Inferior parietal cortex (tissue), 1 donor: Measurements from ENCODE around the gene TBC1D28.
"Not testable (repeated sequence)": the region's sequence is repeated elsewhere in the genome, so short reads cannot be mapped to it uniquely, and the experiment has no call there.

Source experiments
- DNase-seq: peaks from one replicate; pipeline ENCODE4 v3.0.0-alpha.2; 2016; ENCODE audit errors: extremely low spot score

The TBC1D28 gene

DNA sequence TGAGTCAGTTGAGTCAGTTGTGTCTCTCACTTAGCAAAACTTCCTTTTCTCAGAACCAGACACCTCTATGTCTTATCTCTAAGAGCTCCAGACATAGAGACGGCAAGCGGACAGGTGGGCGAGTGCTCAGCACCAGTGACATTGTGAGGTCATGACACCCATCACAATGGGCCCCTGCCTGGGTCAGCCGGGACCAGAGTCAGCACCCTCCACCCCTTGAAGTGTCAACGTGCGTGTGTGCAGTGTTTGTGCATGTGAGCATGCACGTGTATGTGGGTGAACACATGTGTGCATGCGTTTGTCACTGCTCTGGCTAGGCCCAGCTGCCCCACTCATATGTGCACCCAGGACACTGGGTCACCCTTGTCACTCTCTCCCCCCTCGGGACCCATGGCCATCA lies at the start of gene TBC1D28:
Gene TBC1D28 (minus strand): TSS at position 101 of the 400 bp plus-strand sequence. CDS start 3,039 bp downstream, outside the sequence.
- not testable (repeated sequence) for DNase-seq

DNA sequence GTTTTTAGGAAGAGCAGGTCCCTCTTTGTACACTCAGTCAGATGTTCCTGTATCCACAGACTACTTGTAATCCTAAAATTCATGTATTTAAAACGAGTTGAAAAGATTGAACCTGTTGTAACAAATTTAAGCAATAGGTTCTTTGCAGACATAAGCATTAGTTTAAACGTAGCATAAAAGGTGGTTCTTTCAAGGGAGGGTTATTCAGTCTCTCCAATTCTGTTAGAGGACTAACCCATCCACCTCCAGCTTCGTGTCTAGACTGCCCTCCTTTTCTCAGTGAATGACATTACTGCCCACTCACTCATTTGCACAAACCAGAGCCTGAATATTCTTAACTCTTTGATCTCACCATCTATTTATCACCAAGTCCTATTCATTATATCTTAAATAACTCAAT lies 38.5 kb upstream of the TBC1D28 start:
- peak; percentile 21 for DNase-seq

DNA sequence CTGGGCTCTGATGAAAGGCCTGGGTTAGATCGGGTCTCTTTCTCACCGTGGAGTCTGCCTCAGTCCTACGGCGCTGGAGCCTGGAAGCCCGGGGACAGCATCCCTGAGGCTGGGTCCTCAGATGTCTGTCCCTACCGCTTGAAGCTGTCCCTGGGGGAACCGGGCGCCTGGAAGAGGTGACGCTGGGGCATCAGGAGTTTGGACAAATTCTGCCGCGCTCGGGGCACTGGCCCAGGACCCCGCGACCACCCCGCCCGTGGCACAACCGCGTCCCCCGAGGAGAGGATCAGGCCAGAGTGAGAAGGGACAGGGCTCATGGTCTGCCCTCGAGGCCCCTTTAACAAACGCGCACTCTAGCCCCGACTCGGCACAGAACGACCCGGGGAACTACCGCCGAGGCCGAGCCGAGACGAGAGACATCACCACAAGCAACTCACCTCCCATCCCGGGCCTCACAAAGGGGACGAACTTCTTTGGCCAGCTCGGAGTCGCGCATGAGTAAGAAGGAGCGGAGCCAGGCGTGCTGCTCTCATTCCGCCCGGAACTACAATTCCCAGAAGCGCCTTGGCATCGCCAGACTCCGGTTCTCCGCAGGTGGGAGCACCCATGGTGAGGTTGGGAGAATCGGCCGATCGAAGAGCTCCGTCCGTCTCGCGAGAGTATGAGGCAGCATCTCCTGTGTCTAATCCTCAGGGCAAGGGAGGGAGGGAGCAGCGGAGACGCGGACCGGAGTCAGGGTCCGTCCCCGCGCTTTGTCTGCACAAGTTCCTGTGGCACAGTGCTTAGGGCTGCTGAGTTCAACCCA lies 37.8 kb upstream of the TBC1D28 start, which contains the start of gene FOXO3B:
Gene FOXO3B (minus strand): TSS at position 548 of the 805 bp plus-strand sequence. CDS start 663 bp downstream, outside the sequence.
- peak; percentile 87 for DNase-seq

DNA sequence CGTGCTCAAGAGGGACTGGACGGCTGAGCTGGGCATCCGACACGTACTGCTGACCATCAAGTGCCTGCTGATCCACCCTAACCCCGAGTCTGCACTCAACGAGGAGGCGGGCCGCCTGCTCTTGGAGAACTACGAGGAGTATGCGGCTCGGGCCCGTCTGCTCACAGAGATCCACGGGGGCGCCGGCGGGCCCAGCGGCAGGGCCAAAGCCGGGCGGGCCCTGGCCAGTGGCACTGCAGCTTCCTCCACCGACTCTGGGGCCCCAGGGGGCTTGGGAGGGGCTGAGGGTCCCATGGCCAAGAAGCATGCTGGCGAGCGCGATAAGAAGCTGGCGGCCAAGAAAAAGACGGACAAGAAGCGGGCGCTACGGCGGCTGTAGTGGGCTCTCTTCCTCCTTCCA lies 33.2 kb upstream of the TBC1D28 start:
- not testable (repeated sequence) for DNase-seq

DNA sequence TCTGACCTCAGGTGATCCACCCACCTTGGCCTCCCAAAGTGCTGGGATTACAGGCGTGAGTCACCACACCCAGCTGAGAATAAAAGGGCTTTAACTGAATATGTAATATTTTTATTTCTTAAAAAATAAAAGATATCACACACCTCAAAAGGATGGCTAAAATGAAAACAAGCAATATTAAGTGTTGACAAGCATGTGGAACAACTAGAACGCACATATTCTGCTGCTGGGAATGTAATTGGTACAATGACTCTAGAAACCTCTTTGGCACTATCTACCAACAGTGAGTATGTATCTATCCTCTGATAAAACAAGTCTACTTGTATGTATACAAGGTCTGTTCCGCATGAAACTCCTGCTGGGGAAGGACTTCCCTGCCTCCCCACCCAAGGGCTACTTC lies 32.7 kb upstream of the TBC1D28 start:
- not testable (repeated sequence) for DNase-seq

DNA sequence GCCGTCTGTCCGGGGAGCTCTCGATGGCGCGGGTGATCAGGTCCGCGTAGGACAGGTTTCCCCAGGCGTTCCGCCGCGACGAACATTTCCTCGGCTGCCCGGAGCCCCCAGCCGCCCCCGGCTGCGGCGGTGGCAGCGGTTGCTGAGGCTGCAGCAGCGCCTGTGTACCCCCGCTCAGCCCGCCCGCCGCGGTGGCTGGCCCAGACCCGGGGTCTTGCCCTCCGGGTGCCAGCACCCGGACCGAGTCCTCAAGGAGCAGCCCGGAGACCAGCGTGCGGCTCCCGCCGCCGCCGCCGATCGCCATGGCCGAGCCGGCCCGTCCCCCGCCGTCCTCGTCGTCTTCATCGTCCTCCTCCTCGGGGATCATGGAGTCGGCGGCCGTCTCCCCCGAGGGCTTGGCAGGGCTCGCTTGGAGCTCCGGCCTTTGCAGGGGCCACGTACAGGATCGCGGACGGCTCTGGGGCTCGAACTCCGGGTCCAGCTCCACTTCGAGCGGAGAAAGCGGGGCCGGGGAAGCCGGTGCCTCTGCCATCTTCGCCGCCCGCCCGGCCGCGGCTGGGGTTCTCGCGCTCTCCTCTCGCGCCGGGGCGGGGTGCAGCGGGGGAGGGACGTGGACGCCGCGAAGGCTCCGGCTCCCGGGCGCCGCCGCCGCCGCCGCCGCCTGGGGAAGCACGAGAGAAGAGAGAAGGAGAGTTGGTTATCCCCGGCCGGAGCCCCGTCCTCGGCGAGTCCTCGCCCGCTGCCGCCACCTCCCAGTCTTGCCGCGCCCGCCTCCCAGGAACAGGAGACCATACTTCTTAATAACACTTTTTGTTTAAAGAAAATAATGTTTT lies 28.4 kb upstream of the TBC1D28 start:
- DNase-seq, result not testable (repeated sequence)

DNA sequence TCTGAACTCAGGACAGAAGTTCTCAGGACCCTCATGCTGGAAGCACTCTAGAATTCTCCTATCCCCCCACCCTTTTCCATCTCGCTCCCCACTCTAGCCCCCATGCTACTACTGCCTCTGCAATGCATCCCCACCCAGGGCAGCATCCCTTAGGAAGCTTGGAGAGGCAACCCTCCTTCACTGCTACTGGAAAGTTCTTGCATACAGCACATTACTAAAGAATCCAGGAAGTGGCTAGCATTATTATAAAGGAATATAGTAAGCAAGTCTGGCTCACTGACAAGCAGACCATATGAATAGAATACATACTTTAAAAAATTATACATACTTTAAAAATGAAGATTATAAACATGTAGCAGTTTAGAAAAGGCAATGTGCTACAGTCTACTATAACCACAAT lies 24.4 kb upstream of the TBC1D28 start:
- DNase-seq, result not testable (repeated sequence)

DNA sequence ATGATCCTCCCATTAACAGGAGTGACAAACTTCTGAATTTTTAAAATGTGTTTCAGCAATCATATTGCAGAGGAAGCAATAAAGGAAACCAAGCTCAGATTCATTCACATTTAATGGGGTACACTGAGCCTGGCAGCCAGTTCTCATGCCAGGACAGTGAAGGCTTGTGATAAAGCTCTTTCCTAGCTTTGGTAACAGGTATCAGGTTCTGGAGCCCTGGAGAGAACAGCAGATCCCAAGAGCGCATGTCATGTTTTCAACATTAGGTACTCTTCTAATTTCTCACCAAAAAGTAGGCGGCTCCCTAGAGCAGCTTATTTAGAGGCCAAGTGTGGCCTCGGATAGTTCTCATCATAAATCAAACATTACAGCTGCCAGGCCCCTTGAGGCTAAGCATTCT lies 23.3 kb upstream of the TBC1D28 start:
- DNase-seq, result not testable (repeated sequence)

DNA sequence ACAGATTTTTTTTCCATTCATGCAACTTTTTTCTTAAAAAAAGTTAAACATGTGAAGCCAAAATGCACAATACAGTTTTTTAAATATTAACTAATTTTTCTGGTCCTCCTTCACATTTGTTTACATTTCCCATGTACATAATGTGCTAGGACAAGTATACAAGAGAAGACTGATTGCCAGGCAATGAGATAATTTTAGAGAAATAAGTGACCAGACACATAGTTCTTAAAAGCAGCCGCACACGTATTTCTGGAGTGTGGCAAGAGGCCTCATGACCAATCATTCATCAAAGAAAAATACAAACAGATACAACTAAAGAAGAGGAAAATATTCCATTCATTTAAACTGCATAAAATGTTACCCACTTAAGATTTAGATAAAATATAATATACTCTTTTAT lies 22.1 kb upstream of the TBC1D28 start:
- DNase-seq, result not testable (repeated sequence)

DNA sequence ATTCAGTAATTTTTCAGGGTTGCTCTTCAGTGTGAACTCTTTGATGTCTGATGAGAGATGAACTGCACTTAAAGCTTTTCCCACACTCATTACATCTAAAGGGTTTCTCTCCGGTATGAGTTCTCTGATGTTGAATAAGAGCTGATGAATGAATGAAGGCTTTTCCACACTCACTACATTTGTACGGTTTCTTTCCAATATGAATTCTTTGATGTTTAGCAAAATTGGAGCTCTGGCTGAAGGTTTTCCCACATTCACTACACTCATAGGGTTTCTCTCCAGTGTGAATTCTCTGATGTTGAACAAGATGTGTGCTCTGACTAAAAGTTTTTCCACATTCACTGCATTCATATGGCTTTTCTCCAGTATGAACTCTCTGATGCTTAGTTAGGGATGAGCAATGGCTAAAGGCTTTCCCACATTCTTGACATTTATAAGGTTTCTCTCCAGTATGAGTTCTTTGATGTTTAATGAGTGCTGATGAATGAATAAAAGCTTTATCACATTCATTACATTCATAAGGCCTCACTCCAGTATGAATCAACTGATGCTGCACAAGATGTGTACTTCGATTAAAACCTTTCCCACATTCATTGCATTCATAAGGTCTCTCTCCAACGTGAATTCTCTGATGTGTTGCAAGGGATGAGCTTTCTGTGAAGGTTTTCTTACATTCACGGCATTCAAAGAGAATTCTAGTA lies 17.9 kb upstream of the TBC1D28 start:
- not testable (repeated sequence) for DNase-seq

DNA sequence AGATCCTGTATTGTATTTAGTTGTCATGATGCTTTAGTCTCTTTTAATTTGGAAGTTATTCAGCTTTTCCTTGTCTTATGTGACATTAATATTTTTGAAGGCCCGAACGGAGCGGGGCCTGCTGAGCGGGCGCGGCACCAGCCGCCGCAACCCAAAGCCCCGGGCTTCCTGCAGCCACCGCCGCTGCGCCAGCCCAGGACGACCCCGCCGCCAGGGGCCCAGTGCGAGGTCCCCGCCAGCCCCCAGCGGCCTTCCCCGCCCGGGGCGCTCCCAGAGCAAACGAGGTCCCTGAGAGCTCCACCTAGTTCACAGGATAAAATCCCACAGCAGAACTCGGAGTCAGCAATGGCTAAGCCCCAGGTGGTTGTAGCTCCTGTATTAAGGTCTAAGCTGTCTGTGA lies 5.9 kb upstream of the TBC1D28 start:
- DNase-seq, result not testable (repeated sequence)

DNA sequence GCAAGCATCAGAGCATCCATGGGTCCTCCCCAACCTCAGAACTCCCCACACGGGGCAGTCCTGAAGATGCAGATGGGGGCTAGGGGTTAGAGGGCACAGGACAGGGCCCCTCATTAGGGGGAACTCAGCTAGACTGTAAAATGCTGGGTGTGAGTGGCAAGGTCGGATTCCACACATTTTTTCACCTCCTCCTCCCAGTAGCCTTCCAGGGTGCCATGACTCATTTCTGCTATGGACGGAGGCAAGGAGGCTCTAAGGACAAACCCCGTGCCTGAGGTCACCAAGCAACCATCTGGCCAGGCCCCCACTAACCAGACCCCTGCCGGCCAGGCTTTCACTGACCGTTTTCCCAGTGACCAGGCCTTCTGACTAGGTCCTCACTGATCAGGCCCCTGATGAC lies 1.1 kb downstream of the TBC1D28 start:
- not testable (repeated sequence) for DNase-seq

DNA sequence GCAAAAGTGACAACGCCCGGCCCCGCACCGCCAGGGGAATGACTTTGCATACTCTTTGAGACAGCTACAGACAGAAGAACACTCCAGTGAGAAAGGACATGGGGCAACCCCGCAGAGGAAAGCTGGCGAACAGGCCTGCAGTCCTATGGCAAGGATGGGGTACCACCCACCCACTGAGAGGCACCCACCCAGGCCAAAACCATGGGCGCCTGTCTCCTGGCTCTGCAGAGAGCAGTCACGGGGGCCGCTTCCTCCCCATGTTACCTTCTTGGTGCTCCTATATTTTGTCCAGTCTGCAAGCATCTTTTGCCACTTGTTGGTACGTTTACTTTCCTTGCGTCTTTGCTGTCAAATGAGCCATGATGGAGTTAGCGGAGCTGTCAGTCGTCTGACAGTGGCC lies 5.8 kb downstream of the TBC1D28 start:
- DNase-seq, result not testable (repeated sequence)

DNA sequence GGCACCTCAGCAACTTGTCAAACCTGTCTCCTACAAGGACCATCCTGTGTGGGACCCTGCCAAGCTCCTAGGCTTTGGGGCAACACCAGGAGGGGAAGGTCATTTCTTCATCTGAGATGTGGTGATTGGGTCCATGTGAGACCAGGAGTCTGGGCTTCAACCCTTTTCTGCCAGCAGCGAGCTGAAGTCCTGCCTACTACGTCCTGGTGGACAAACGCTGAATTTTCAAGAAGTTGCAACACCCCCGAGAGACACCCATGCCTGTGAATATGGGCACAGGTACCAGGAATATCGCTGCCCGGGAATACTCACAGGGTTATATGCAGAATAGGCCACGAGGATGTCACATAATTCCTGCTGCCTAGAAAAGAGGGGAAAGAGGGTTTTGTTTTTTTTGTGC lies 8.0 kb downstream of the TBC1D28 start:
- not testable (repeated sequence) for DNase-seq

DNA sequence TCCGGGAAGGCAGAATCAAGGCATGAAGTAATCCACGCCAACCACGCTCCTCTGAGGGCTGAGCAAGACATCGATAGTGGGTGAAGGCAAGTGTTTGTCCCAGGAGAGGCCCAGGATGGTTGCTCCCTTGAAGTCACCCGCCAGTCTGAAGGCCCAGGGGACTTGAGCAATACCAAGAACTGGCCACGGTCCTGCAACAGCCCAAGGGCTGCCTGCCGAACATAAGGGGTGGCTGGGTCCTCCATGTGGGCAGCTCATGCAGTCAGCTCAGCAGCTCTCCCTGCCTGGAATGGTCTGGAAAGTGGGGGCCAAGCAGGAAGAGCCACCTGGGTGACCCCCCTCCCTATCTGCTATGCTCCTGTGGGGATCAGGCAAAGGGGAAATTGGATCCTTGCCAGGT lies 8.4 kb downstream of the TBC1D28 start:
- not testable (repeated sequence) for DNase-seq

DNA sequence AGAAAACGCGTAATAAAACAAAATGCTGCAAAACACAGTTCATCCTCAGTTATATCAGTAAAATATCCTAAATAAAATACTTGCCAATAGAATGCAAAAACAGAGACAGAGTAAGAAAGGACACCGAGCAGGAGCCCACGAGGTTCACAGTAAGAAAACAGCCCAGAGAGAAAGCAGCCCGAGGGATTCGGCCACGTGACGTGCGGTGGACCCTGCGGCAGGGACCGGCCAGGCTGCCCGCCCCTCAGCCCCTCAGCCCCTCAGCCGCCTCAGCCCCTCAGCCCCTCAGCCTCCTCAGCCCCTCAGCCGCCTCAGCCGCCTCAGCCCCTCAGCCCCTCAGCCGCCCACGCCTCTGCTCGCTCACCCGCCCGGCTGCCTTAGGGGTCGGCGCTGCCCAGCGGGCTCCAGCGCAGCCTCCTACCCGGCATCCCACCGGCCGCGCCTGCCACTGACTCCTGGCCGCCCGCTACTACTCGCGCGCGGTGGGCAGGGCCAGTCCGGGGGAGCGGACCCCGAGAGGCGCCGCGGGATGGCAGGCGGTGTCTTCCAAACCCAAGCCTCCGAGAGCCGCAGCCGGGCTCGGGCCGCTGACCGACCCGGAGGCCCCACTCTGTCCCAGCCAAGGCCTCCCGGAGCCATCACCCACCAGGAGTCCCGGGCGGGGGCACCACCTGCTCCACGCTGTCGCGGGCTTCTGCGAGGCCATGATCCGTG lies 9.5 kb downstream of the TBC1D28 start:
- not testable (repeated sequence) for DNase-seq

DNA sequence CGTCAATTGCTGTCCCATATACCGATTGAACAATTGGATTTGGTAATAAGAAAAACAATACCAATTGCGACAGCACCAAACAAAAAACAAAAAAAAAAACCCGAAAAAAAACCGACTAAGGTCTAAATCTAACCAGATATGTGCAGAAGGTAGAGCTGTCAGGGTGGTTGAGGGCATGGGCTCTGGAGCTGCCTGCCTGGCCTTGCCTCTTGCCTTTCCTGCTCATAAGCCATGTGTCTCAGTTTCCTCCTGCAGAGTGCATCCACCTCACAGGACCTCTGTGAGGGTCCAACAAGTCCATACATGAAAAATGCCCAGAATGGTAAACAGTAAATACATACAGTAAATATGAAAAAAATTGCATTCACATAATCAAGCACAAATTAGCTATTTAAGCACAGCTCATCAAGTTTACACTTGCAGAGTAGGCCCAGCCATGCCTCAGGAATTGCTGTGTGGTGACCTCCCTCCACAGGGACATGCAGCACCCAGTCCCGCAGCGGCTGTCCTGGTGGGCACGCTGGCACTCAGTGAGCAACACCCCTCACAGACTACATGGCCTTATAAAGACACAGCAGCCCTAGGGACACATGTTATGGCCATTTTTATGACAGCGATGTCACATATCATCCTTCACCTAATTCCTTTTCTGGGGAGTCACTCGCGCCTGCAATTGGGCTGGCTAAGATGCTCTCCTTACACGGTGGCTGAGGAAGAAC lies 17.9 kb downstream of the TBC1D28 start:
- DNase-seq, result peak; percentile 1

DNA sequence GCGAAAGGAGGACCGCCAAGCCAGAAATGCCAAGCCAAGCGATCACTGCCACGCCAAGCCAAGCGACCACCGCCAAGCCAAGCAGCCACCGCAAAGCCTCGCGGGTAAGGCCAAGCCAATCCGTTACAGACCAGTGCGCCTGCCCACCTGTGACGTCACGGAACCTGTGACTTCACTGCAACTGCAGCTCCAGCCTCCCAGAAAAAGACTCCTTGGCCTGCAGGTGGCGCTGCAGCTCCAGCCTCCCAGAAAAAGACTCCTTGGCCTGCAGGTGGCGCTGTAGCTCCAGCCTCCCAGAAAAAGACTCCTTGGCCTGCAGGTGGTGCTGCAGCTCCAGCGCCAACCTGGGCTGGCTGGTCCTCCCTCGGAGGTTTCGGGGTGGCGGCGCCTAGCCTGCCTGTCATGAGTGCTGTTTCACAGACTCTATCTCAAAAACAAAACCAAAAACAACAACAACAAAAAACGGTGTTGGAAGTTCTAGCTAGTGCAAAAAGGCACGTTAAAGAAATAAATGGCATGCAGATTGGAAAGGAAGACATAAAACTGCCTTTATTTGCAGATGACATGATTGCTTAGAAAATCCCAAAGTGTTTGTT lies 18.6 kb downstream of the TBC1D28 start:
- DNase-seq, result peak; percentile 78

DNA sequence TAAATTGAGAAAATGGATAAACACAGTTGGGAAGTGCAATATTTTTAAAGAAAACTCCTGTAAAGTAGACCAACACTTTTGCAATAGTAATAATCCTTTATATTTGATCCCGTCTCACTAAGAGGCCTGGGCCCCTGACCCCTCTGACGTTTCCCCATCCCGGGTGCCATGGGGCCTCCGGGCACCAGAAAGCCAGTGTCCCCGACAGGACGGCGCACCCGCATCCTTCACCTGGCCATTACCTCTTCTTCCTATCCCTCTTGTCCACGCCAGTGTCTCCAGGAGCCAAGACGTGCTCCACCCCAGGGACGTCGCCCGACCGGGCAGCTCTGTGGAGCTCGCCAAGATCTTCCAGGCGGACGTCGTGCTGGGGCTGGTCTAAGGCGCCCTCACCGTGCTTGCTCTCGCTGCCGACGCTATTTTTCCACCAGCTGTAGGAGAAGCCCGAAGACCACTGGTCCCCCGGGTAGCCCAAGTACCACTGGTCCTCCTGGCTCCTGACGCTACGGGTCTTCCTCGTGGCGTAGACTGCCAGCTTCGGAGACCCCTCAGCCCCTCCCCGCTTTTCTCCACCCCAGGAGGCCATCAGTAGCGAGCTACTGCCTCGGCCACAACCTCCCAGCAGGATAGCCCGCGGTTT lies 19.2 kb downstream of the TBC1D28 start:
- DNase-seq, result not testable (repeated sequence)

DNA sequence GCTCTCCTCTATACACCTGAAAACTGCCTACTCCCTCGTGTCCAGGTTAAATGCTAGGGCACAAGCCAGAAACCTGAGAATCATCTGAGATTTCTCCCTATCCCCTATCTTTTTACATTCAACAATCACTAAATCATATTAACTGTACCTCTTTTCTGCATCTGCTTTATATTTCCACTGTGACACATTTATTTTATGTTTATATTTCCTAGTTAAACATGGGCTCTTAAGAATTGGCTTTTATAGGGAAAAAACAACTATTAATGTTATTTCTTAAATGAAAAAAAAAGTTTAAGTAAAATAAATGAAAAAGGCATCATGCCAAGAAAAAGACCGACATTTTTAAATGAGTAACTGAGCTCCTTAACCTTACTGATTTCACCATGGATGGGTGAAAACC lies 26.6 kb downstream of the TBC1D28 start:
- DNase-seq, result not testable (repeated sequence)
